RWPE2 (cell line): ENCODE data around the gene GPATCH1.

ENCODE experiments used
- ATAC-seq: fragments of 200-7000 bp; cut with Tn5 transposase; 3 replicates; pipeline ENCODE4 v1.9.1; 2021; ENCODE audit warnings: low read depth
- DNase-seq: peaks from one replicate; pipeline ENCODE4 v3.0.0-alpha.2; 2020; ENCODE audit warnings: low spot score
- H3K27ac ChIP-seq: fragments of 450-650 bp; 2 replicates; pipeline ENCODE4 v1.5.1; 2017; ENCODE audit warnings: mild to moderate bottlenecking; ENCODE audit not compliant: poor library complexity, severe bottlenecking
- H3K27me3 ChIP-seq: fragments of 250-450 bp; sonication (Bioruptor Pico); 2 replicates; pipeline ENCODE4 v1.5.1; 2021; ENCODE audit warnings: mild to moderate bottlenecking, moderate library complexity; ENCODE audit not compliant: insufficient read depth, poor library complexity, severe bottlenecking
- H3K36me3 ChIP-seq: fragments of 250-450 bp; sonication (Bioruptor Pico); 2 replicates; pipeline ENCODE4 v1.5.1; 2020; ENCODE audit warnings: low read depth, mild to moderate bottlenecking, moderate library complexity
- H3K4me1 ChIP-seq: fragments of 250-450 bp; sonication (Bioruptor Pico); 2 replicates; pipeline ENCODE4 v1.5.1; 2021; ENCODE audit warnings: mild to moderate bottlenecking, moderate library complexity; ENCODE audit not compliant: insufficient read depth, poor library complexity, severe bottlenecking
- H3K4me3 ChIP-seq: fragments of 250-450 bp; sonication (Bioruptor Pico); 2 replicates; pipeline ENCODE4 v1.5.1; 2021; ENCODE audit warnings: mild to moderate bottlenecking, moderate library complexity; ENCODE audit not compliant: severe bottlenecking
- H3K9me3 ChIP-seq: fragments of 250-450 bp; sonication (Bioruptor Pico); 2 replicates; pipeline ENCODE4 v1.5.1; 2021; ENCODE audit warnings: mild to moderate bottlenecking, moderate library complexity; ENCODE audit not compliant: severe bottlenecking
- CTCF ChIP-seq: fragments of 450-650 bp; IDR thresholded peaks from one replicate; pipeline ENCODE4 v1.5.1; 2017; ENCODE audit warnings: mild to moderate bottlenecking, moderate library complexity; ENCODE audit not compliant: poor library complexity, severe bottlenecking

GPATCH1 gene

GRCh38 chr19:33156334-33156733 is 75.4 kb downstream of the GPATCH1 start:
- Histone ChIP-seq H3K4me1 (no peaks in the 10 kb centered on the region), H3K9me3 (no peaks in the 10 kb centered on the region), H3K27me3 (no peaks in the 10 kb centered on the region), H3K27ac (no peak overlapping the region), H3K36me3 (no peaks in the 10 kb centered on the region), H3K4me3 (no peak overlapping the region)
- no peak for ATAC-seq
- DNase-seq, result no peak
- no peak for TF ChIP-seq CTCF

GRCh38 chr19:33157906-33158305 is 76.9 kb downstream of the GPATCH1 start:
- TF ChIP-seq CTCF, result no peak
- Histone ChIP-seq H3K27me3 (no peaks in the 10 kb centered on the region), H3K9me3 (no peaks in the 10 kb centered on the region), H3K36me3 (no peaks in the 10 kb centered on the region), H3K4me1 (no peaks in the 10 kb centered on the region), H3K4me3 (no peak overlapping the region), H3K27ac (no peak overlapping the region)
- ATAC-seq (no peak), DNase-seq (no peak)

- Histone ChIP-seq H3K27ac (no peak overlapping the region), H3K27me3 (no peaks in the 10 kb centered on the region), H3K4me3 (no peak overlapping the region), H3K9me3 (no peaks in the 10 kb centered on the region), H3K4me1 (no peaks in the 10 kb centered on the region), H3K36me3 (no peaks in the 10 kb centered on the region)
- TF ChIP-seq CTCF, result no peak
- DNase-seq (no peak), ATAC-seq (no peak)
Observed at GRCh38 chr19:33158365-33158764, 77.4 kb downstream of the GPATCH1 start.

- H3K27ac ChIP-seq, result no peak overlapping the region
- H3K36me3 ChIP-seq, result no peaks in the 10 kb centered on the region
- no peaks in the 10 kb centered on the region for H3K4me1 ChIP-seq
- TF ChIP-seq CTCF, result no peak
- ATAC-seq (no peak), DNase-seq (no peak)
- H3K27me3 ChIP-seq, result no peaks in the 10 kb centered on the region
- H3K9me3 ChIP-seq, result no peaks in the 10 kb centered on the region
- no peak overlapping the region for H3K4me3 ChIP-seq
Observed at GRCh38 chr19:33159149-33159548, 78.2 kb downstream of the GPATCH1 start.

GRCh38 chr19:33159893-33160292 is 78.9 kb downstream of the GPATCH1 start:
- H3K36me3 ChIP-seq, result no peaks in the 10 kb centered on the region
- no peak overlapping the region for H3K27ac ChIP-seq
- DNase-seq (no peak), ATAC-seq (no peak)
- no peaks in the 10 kb centered on the region for H3K27me3 ChIP-seq
- H3K9me3 ChIP-seq, result no peaks in the 10 kb centered on the region
- TF ChIP-seq CTCF, result no peak
- H3K4me1 ChIP-seq, result no peaks in the 10 kb centered on the region
- no peak overlapping the region for H3K4me3 ChIP-seq
